HG02870 (cell line): ENCODE measurements around the gene EPS8L1.
"Not testable (repeated sequence)": the region's sequence is repeated elsewhere in the genome, so short reads cannot be mapped to it uniquely, and the experiment has no call there.

ENCODE experiments used
- ATAC-seq: cut with Tn5 transposase; IDR thresholded peaks from one replicate; pipeline ENCODE4 v1.9.1; 2021; ENCODE audit warnings: mild to moderate bottlenecking, moderate library complexity; ENCODE audit not compliant: unreplicated experiment

The EPS8L1 gene

GRCh38 chr19:55094456-55095259 is 19.0 kb downstream of the EPS8L1 start:
- no peak for ATAC-seq

- ATAC-seq = no peak
These were observed 19.8 kb downstream of the EPS8L1 start for GRCh38 chr19:55095260-55096060.

DNA sequence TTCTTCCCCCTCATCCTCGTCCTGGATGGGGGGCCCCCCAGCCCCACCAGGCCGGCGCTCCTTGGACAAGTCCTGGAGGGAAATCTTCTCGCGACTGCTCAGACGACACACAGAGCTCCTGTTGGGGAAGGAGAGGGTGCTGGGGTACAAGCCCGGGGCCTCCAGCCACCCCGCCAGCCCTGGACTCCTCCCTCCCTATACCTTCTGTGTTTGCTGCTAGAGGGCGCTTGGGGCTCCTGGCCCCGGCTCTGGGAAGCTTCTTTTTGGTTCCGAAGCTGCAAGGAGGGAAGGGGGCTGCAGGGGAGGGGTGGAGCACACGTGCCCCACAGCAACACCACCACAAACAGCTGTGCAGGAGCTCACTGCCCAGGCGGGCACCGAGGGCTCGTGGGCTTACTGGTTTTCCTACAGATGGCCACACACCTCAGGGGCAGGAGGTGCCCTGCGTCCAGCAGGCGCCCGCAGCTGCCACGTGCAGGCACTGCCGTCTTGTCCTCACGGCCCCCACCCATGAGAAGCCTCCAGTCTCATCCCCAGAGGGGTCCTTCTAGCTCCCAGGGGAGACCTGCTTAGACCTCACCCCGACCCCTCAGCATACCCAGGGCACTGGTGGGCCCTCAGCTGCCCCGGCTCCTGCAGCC is 20.5 kb downstream of the EPS8L1 start:
- no peak for ATAC-seq

DNA sequence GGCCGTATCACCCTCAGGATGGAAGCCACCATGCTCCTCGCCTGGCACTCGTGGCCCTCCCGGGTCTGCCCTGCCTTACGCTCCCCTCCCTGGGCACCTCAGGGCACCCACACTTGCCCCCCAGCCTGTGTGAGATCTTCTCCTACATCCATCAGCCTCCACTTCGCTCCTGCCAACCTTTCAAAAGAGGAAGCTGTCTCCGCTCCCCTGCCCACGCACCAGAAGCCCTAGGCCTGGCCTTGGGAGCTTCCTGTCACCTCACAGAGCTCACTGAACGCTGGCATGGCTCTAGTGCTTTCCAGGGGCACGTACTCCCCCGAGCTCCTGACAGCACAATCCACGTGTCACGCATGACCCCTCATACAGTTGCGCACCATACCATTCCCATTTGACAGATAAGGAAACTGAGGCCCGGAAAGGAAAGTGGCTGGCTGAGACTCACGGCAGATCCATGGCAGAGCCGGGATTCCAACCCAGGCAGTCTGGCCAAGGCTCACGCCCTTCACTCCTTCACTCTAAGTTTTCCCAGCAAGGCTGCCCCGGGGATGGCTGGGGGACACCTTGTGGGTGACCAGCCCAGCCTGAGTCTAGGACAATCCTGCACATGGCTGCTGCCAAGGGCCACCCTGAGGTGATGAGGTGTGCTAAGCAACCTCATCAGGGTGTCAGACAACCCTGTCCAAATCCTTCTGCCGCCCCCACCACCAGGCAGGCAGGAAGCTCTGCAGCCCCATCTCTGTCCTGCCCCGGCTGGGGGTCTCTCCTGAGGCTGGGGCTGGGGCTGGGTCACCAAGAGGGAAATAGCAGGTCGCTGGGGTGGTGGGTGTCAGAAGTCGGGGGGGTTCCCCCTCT is 22.4 kb downstream of the EPS8L1 start:
- no peak for ATAC-seq

GRCh38 chr19:55098716-55099556 is 23.3 kb downstream of the EPS8L1 start:
- no peak for ATAC-seq

DNA sequence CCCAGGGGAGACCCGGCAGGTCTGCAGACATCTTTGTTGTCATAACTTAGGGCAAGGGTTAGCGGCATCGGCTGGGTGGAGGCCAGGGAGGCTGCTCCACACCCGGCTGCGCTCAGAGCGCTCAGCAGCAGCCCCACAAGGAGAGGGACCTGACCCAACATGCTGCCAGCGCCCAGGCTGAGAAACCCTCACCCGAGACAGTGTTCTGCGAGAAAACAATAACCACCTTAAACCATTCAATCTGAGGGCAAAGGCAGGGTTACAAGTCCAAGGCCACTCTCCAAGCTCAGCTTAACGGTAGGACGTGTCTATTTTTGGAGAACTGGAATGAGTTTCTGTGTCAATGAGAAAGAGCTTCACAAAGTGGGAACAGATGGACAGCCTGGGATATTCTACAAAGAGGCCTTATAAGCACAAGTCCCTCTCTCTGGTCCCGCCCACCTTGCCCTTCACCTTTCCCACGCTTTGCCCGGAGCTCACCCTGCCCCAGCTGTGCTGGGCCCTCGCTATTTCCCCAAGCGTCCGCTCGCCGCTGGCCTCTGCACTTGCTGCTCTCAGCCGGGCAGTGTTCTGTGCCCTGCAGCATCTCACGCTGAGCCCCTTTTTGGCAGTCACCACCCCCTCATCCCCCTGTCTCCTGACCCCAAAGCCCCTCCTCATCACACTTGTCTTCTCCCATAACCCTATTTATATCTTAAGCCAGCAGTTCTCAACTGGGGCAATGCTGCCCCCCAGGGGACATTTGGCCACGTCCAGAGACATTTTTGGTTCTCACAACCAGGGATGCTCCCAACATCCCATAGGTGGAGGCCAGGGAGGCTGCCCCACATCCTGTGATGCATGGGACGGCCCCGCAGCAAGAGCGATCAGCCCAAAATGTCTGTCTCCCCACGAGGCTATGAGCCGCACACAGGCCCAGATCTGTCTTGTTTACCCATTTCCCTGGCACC is 24.2 kb downstream of the EPS8L1 start:
- no peak for ATAC-seq

DNA sequence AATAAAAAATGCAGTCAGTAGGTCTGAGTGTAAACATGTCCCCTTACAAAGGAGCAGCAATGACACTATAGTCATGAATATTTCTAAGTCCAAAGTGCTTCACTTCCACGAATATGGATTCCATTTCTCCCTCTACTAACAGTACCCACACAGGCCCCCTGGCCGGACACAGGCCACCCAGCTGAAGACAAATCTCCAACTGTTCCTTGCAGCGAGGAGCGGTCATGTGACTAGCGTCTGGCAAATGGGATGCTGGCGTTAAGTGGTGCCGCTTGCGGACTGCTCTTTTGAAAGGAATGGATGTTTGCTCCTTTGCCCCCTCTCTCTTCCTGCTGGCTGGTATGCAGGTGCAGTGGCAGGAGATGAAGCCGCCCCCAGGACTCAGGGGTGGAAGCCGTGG is 25.6 kb downstream of the EPS8L1 start:
- ATAC-seq = no peak

DNA sequence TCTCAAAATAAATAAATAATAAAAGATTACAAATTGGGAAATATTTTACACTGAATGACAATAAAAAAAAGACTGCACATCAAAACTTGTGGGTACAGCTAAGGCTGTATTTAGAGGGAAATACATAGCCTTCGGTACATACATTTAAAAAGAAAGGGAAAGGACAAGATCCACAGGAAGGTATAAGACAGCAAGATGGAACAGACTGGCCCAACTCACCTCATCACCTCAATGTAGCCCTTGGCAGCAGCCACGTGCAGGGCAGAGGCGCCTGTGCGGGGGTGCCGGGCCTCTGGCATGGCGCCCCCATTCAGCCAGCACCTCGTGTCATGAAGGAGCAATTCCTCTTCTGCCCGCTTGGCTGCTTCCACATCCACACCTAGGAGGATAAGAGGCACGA is 27.5 kb downstream of the EPS8L1 start:
- no peak for ATAC-seq

GRCh38 chr19:55105237-55105636 is 29.6 kb downstream of the EPS8L1 start:
- no peak for ATAC-seq

GRCh38 chr19:55106591-55106990 is 30.9 kb downstream of the EPS8L1 start:
- no peak for ATAC-seq

DNA sequence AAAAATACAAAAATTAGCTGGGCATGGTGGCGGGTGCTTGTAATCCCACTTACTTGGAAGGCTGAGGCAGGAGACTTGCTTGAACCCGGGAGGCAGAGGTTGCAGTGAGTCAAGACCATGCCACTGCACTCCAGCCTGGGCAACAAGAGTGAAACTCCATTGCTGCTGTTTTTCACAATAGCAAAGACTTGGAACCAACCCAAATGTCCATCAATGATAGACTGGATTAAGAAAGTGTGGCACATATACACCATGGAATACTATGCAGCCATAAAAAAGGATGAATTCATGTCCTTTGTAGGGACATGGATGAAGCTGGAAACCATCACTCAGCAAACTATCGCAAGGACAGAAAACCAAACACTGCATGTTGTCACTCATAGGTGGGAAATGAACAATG is 31.6 kb downstream of the EPS8L1 start:
- not testable (repeated sequence) for ATAC-seq

GRCh38 chr19:55109527-55110291 is 34.0 kb downstream of the EPS8L1 start:
- ATAC-seq = no peak

- ATAC-seq = no peak
These were observed 35.7 kb downstream of the EPS8L1 start for GRCh38 chr19:55111238-55111831.

- ATAC-seq = no peak
These were observed 36.6 kb downstream of the EPS8L1 start for GRCh38 chr19:55112246-55112776.

DNA sequence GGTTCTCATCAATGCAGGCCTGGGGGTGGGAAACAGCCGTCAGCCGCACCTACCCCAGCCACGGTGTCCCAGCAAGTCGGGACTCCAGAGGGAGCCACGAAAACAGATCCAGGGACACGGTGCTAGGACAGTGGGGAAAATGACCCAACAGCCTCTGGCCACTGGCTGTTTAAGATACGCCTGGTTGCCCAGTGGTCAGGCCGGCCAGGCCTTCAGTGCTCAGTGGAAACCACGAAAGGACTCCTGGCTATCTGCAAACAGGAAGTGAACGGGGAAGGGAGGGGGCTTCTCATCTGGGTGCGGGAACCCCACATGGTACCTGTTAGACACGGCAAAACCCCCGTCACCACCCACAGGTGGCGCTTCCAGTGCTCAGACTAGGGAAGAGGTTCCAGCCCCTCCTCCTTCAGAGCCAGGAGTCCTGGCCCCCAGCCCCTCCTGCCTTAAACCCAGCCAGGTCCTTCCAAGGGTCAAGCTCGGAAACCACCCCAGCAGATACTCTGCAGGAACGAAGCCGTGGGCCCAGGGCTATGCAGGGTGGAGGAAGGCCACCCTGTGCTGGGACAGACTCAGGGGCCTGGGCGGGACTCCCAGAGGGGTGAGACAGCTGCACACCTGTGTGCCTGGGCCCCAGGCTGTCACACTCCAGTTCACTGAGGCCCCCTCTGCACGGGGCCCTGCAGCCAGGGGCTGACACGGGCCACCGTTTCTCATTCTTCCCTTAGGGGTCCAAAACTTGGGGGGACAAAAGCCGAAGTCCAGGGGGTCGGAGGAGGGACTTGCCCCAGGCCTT is 37.3 kb downstream of the EPS8L1 start:
- no peak for ATAC-seq

- no peak for ATAC-seq
These were observed 37.9 kb downstream of the EPS8L1 start for GRCh38 chr19:55113570-55114039.
